Esophagus muscularis mucosa (tissue), 4 donors: ENCODE data around the gene ADGRA3. TPM values are rescaled to one million over a fixed set of nuclear protein-coding genes. Genes with fewer than 3 reads are reported as not detected.

Source experiments
- DNase-seq: peaks from one replicate; pipeline ENCODE4 v3.0.0-alpha.2; 2017; ENCODE audit errors: extremely low spot score
- H3K27ac ChIP-seq, 4 donors: fragments of 200-600 bp; sonication (generic); replicated peaks in 1 of 4; 1 replicate in 3 of 4; 2 replicates in 1 of 4; pipeline ENCODE4 v1.5.1; 2016 to 2019; ENCODE audit warnings: mild to moderate bottlenecking in 1 of 4
- H3K27me3 ChIP-seq, 4 donors: fragments of 200-600 bp; sonication (generic); one replicate each; pipeline versions ENCODE4 v1.5.1 to v1.6.0; 2016 to 2019
- H3K36me3 ChIP-seq, 4 donors: fragments of 200-600 bp; sonication (generic); one replicate each; pipeline ENCODE4 v1.5.1; 2016 to 2019
- H3K4me1 ChIP-seq, 4 donors: fragments of 200-600 bp; sonication (generic); one replicate each; pipeline ENCODE4 v1.5.1; 2016 to 2019
- H3K4me3 ChIP-seq, 4 donors: fragments of 200-600 bp; sonication (generic); 1 replicate in 2 of 4; 2 replicates in 2 of 4; pipeline ENCODE4 v1.5.1; 2016 to 2019; ENCODE audit warnings: mild to moderate bottlenecking in 4 of 4, moderate library complexity in 1 of 4
- H3K9me3 ChIP-seq, 4 donors: fragments of 200-600 bp; sonication (generic); 1 replicate in 3 of 4; 2 replicates in 1 of 4; pipeline ENCODE4 v1.5.1; 2016 to 2019
- EP300 ChIP-seq: sonication (generic); formaldehyde crosslinking; IDR thresholded peaks from one replicate; pipeline ENCODE4 v1.6.1; 2017; ENCODE audit warnings: antibody characterized with exemption
- POLR2A ChIP-seq: fragments of 450-650 bp; IDR thresholded peaks from one replicate; pipeline ENCODE4 v1.6.1; 2017; ENCODE audit warnings: antibody characterized with exemption, moderate library complexity, mild to moderate bottlenecking, low read depth
- POLR2AphosphoS5 ChIP-seq, 2 donors: sonication (generic); formaldehyde crosslinking; IDR thresholded peaks; one replicate each; pipeline ENCODE4 v1.6.1; 2017; ENCODE audit warnings: antibody characterized with exemption in 2 of 2
- WGBS: methylation state at CpG from one replicate; pipeline ENCODE4 v1.1.5; 2018; 5-methylcytosine and 5-hydroxymethylcytosine counted together
- intact Hi-C: fragments of 100-400 bp; cut with DNase I; formaldehyde crosslinking; loops from one replicate; pipeline ENCODE4 v1.15.1; 2023
- total RNA-seq, 4 donors: library from RNA; depleted of rRNA; stranded (reverse); fragments of >200 nt; gene quantifications; one replicate each; pipeline versions ENCODE4 v1.1.0 to v1.2.1, GENCODE V29; 2016
- TF ChIP-seq, protein P1 (sequence below), 3 experiments: fragments of 200-600 bp in 2 of 3; fragments of 450-650 bp in 1 of 3; sonication (generic) in 2 of 3; IDR thresholded peaks; one replicate each; pipeline ENCODE4 v1.5.1; 2017 to 2019; ENCODE audit warnings: antibody characterized with exemption in 3 of 3, mild to moderate bottlenecking in 2 of 3, moderate library complexity in 1 of 3

ADGRA3 gene
- total RNA-seq, 4 donors from 2014 or later = 24.9 to 41.0 (median 35.3) TPM

DNA sequence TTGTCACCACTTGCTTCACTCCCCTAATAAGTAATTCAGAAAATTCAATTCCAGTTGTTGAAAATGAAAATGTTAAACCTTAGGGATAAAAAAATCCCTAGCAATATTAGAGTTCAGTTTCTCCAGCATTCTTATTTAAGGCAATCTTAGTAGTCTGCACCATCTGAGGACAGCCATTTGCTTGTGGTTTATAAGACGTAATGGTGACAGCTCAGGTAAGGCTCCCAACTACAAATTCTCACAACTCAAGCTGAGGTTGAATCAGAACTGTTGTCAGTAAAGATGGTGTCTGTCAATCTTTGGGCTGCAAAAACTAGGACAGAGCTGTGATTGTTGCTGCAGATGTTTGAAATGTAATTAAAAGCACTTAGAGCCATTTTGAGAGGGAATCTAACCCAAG, 16.3 kb upstream of the ADGRA3 start:
- Histone ChIP-seq H3K4me3 (no peak overlapping the region), H3K9me3 (peaks cover 0 to 17% (median 12%) of the 10 kb centered on the region in 4 donors), H3K27me3 (no peaks in the 10 kb centered on the region), H3K36me3 (no peaks in the 10 kb centered on the region), H3K4me1 (peaks cover 0 to 12% (median 6%) of the 10 kb centered on the region in 4 donors), H3K27ac (no peak overlapping the region)
- intact Hi-C loops = no loop called here
- DNase-seq = no peak
- 62% methylated on average over 1 of the region's 1 CpG for WGBS
- TF ChIP-seq EP300 = no peak
- TF ChIP-seq POLR2A = no peak
- TF ChIP-seq POLR2AphosphoS5 (IDR thresholded peaks at IDR 0.05) = no peak
- TF ChIP-seq, protein P1, sequence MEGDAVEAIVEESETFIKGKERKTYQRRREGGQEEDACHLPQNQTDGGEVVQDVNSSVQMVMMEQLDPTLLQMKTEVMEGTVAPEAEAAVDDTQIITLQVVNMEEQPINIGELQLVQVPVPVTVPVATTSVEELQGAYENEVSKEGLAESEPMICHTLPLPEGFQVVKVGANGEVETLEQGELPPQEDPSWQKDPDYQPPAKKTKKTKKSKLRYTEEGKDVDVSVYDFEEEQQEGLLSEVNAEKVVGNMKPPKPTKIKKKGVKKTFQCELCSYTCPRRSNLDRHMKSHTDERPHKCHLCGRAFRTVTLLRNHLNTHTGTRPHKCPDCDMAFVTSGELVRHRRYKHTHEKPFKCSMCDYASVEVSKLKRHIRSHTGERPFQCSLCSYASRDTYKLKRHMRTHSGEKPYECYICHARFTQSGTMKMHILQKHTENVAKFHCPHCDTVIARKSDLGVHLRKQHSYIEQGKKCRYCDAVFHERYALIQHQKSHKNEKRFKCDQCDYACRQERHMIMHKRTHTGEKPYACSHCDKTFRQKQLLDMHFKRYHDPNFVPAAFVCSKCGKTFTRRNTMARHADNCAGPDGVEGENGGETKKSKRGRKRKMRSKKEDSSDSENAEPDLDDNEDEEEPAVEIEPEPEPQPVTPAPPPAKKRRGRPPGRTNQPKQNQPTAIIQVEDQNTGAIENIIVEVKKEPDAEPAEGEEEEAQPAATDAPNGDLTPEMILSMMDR (IDR thresholded peaks at IDR 0.05) = no peak

DNA sequence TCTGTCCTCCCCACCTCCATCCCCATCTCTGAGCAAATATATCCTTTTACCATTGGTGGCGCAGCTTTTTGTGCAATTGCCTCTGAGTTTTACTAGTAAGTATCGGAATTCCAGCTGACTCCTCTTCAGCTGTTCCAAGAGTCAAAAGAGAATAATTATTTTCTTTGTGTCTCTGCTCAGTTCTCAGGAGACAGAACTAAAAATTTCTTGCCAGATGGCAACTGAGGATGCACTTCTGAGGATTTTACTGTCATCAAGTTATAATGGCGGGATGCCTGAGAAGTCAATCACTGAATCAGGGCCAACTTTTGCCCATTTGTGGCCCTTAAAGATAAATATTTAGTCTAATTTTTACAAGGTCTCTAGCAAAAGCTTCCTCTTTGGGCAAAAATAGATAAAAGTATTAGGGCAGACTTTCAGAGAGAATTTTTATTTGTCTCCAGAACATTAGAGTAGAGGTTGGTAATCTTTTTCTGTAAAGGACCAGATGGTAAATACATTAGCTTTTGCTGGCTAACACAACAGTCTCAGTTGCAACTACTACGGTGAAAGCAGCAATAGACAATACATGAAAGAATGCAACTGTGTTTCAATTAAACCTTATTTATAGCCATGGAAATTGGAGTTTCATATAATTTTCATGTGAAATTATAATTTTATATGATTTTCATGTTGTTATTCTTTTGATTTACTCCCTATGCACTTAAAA, 15.6 kb upstream of the ADGRA3 start:
- H3K27me3 ChIP-seq = no peaks in the 10 kb centered on the region
- intact Hi-C loops = no loop called here
- 45% methylated on average over 4 of the region's 4 CpGs for WGBS
- H3K4me1 ChIP-seq = peaks cover 0 to 12% (median 6%) of the 10 kb centered on the region in 4 donors
- DNase-seq = no peak
- no peaks in the 10 kb centered on the region for H3K36me3 ChIP-seq
- H3K27ac ChIP-seq = no peak overlapping the region
- H3K9me3 ChIP-seq = peaks cover 0 to 17% (median 12%) of the 10 kb centered on the region in 4 donors
- H3K4me3 ChIP-seq = no peak overlapping the region
- TF ChIP-seq POLR2A = no peak
- TF ChIP-seq, protein P1 (IDR thresholded peaks at IDR 0.05) = no peak
- TF ChIP-seq POLR2AphosphoS5 (IDR thresholded peaks at IDR 0.05) = no peak
- no peak for TF ChIP-seq EP300

DNA sequence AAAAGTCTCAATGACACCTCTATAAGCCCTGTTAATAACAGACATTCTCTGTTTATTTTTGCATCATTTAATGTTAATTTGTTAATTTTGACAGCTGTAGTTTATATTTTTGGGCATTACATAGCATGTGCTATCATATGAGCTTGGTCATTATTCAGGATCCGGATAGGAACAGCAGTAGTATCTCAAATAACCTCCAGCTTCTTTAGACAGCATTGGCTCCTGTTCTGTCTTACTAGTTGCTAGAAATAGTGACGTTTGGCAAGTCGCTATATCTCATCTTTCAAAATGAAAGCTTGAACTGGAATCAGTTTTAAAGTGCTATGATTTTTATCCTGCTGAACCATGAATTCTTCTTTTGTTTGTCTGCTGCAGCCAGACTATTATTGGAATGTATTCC, 9.0 kb upstream of the ADGRA3 start:
- WGBS = 25% methylated on average over 3 of the region's 3 CpGs
- peaks cover 3 to 12% (median 9%) of the 10 kb centered on the region in 4 donors for H3K4me1 ChIP-seq
- intact Hi-C loops = no loop called here

DNA sequence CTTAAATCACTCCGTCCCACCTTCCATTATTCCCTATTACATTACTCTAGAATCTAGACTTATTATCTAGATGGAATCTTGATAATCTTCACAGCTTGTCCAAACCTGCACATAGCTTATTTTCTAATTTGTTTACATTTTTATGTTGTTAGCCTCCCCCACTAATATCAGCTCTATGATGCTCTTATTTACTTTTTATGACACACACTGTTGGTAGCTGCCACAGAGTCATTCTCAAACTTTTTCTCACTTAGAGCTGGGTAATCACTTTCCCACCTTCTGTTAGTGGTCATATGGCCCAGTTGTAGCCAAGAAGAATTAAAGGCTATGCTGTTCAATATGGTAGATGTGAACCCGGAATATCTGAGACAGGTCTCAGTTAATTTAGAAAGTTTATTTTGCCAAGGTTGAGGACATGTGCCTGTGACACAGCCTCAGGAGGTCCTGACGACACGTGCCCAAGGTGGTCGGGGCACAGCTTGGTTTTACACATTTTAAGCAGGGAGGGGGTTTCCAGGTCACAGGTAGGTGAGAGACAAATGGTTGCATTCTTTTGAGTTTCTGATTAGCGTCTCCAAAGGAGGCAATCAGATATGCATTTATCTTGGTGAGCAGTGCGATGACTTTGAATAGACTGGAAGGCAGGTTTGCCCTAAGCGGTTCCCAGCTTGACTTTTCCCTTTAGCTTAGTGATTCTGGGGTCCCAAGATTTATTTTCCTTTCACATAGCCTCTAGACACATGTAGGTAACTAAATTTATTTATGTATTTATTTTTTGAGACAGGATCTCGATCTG, 7.0 kb upstream of the ADGRA3 start:
- Histone ChIP-seq H3K27ac (no peak overlapping the region), H3K9me3 (no peaks in the 10 kb centered on the region), H3K27me3 (no peaks in the 10 kb centered on the region), H3K4me1 (peaks cover 3 to 12% (median 9%) of the 10 kb centered on the region in 4 donors), H3K4me3 (no peak overlapping the region), H3K36me3 (no peaks in the 10 kb centered on the region)
- intact Hi-C loops = no loop called here
- TF ChIP-seq POLR2A = no peak
- no peak for TF ChIP-seq EP300
- TF ChIP-seq POLR2AphosphoS5 (IDR thresholded peaks at IDR 0.05) = no peak
- 88% methylated on average over 9 of the region's 9 CpGs for WGBS
- no peak for DNase-seq

More for the DNA sequence above, 9.0 kb upstream of the ADGRA3 start:
- H3K27me3 ChIP-seq = no peaks in the 10 kb centered on the region
- DNase-seq = no peak
- no peaks in the 10 kb centered on the region for H3K36me3 ChIP-seq
- no peak overlapping the region for H3K4me3 ChIP-seq
- H3K27ac ChIP-seq = no peak overlapping the region
- TF ChIP-seq EP300 (no peak), POLR2A (no peak), POLR2AphosphoS5 (IDR thresholded peaks at IDR 0.05) (no peak)
- TF ChIP-seq, protein P1 (IDR thresholded peaks at IDR 0.05) = no peak
- no peaks in the 10 kb centered on the region for H3K9me3 ChIP-seq

DNA sequence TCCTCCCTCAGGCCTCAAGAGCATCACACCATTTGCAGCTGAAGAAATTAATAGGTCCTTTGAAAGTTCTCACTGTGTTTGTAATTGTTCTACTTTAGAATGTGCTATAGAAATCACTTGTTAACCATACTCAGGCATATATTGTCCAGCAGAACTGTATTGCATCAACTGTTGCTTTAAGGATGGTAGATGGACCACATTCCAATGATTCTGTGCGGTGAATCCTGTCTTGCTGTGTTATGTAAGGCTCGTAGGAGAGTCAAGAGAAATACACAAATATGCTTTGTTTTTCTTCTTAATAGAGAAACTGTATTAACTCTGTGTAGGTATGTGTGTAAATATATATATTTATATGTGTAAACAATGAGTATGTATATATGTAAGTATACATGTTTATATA, 6.3 kb upstream of the ADGRA3 start:
- 89% methylated on average over 2 of the region's 2 CpGs for WGBS
- DNase-seq = no peak
- intact Hi-C loops = no loop called here
- TF ChIP-seq, protein P1 (IDR thresholded peaks at IDR 0.05) = no peak
- TF ChIP-seq POLR2A (no peak), POLR2AphosphoS5 (IDR thresholded peaks at IDR 0.05) (no peak), EP300 (no peak)
- Histone ChIP-seq H3K27ac (no peak overlapping the region), H3K27me3 (no peaks in the 10 kb centered on the region), H3K36me3 (no peaks in the 10 kb centered on the region), H3K9me3 (no peaks in the 10 kb centered on the region), H3K4me1 (peaks cover 3 to 12% (median 9%) of the 10 kb centered on the region in 4 donors), H3K4me3 (no peak overlapping the region)
